Mesenchymal stem cell (in vitro differentiated cells and primary cell): Measurements from ENCODE around the gene RABGEF1.
A peak's percentile ranks its signal among the peaks of the same experiment; 100 is the strongest.
"Not testable (repeated sequence)": the region's sequence is repeated elsewhere in the genome, so short reads cannot be mapped to it uniquely, and the experiment has no call there.

ENCODE experiments used
- DNase-seq: peaks from one replicate; pipeline ENCODE4 v3.0.0-alpha.2; 2013
- H2AFZ ChIP-seq: one replicate; pipeline ENCODE4 v1.6.1; 2013; ENCODE audit warnings: low read depth, mild to moderate bottlenecking, control low read depth, inconsistent platforms, low read length, moderate library complexity
- H2AK5ac ChIP-seq: 2 replicates; pipeline ENCODE4 v1.6.1; 2013; ENCODE audit warnings: low read length, moderate library complexity, mild to moderate bottlenecking, inconsistent platforms; ENCODE audit not compliant: severe bottlenecking
- H2BK120ac ChIP-seq: one replicate; pipeline ENCODE4 v1.6.1; 2013; ENCODE audit warnings: low read depth, mild to moderate bottlenecking, inconsistent platforms, low read length, moderate library complexity
- H2BK12ac ChIP-seq, 2 experiments: one replicate each; pipeline ENCODE4 v1.6.1; 2013; ENCODE audit warnings: inconsistent platforms in 2 of 2, low read length in 2 of 2, mild to moderate bottlenecking in 2 of 2, moderate library complexity in 2 of 2, control low read depth in 1 of 2
- H2BK15ac ChIP-seq: one replicate; pipeline ENCODE4 v1.6.1; 2013; ENCODE audit warnings: mild to moderate bottlenecking, low read depth, inconsistent platforms; ENCODE audit not compliant: poor library complexity, severe bottlenecking
- H2BK5ac ChIP-seq: 2 replicates; pipeline ENCODE4 v1.6.1; 2013; ENCODE audit warnings: low read depth, mild to moderate bottlenecking, low read length, control low read depth, inconsistent platforms; ENCODE audit not compliant: poor library complexity, severe bottlenecking
- H3K14ac ChIP-seq, 2 experiments: one replicate each; pipeline ENCODE4 v1.6.1; 2013; ENCODE audit warnings: inconsistent platforms in 2 of 2, low read length in 2 of 2, control low read depth in 1 of 2, mild to moderate bottlenecking in 1 of 2, moderate library complexity in 1 of 2
- H3K18ac ChIP-seq, 2 experiments: one replicate each; pipeline ENCODE4 v1.6.1; 2013; ENCODE audit warnings: inconsistent platforms in 2 of 2, low read length in 2 of 2, control low read depth in 1 of 2, low read depth in 1 of 2, mild to moderate bottlenecking in 1 of 2
- H3K23ac ChIP-seq, 2 experiments: one replicate each; pipeline ENCODE4 v1.6.1; 2013; ENCODE audit warnings: inconsistent platforms in 2 of 2, low read length in 2 of 2, mild to moderate bottlenecking in 2 of 2, moderate library complexity in 2 of 2, control low read depth in 1 of 2
- H3K27ac ChIP-seq: 2 replicates; pipeline ENCODE4 v1.5.1; 2013; ENCODE audit warnings: mild to moderate bottlenecking, moderate library complexity, low read length, control low read depth, inconsistent platforms; ENCODE audit not compliant: poor library complexity, severe bottlenecking
- H3K27me3 ChIP-seq, 2 experiments: 2 replicates each; pipeline versions ENCODE4 v1.6.1 to v1.7.0; 2013; ENCODE audit warnings: low read length in 2 of 2, mild to moderate bottlenecking in 2 of 2, moderate library complexity in 2 of 2, control low read depth in 1 of 2, inconsistent platforms in 1 of 2; ENCODE audit not compliant: control insufficient read depth in 1 of 2, insufficient read depth in 1 of 2
- H3K36me3 ChIP-seq, 2 experiments: 2 replicates each; pipeline versions ENCODE4 v1.6.1 to v1.7.0; 2013; ENCODE audit warnings: low read length in 2 of 2, control low read depth in 1 of 2, inconsistent platforms in 1 of 2, low read depth in 1 of 2, mild to moderate bottlenecking in 1 of 2; ENCODE audit not compliant: insufficient read depth in 2 of 2, control insufficient read depth in 1 of 2
- H3K4ac ChIP-seq, 2 experiments: one replicate each; pipeline ENCODE4 v1.6.1; 2013; ENCODE audit warnings: inconsistent platforms in 2 of 2, low read length in 2 of 2, mild to moderate bottlenecking in 2 of 2, moderate library complexity in 2 of 2, control low read depth in 1 of 2, low read depth in 1 of 2
- H3K4me1 ChIP-seq: 2 replicates; pipeline ENCODE4 v1.6.1; 2013; ENCODE audit warnings: low read depth, low read length, control low read depth; ENCODE audit not compliant: control insufficient read depth, insufficient read depth
- H3K4me2 ChIP-seq: 2 replicates; pipeline ENCODE4 v1.6.1; 2013; ENCODE audit warnings: low read length, mild to moderate bottlenecking, inconsistent platforms; ENCODE audit not compliant: poor library complexity, severe bottlenecking
- H3K4me3 ChIP-seq, 2 experiments: 2 replicates each; pipeline versions ENCODE4 v1.5.1 to v1.7.0; 2013; ENCODE audit warnings: low read length in 2 of 2, mild to moderate bottlenecking in 2 of 2, control low read depth in 1 of 2, low read depth in 1 of 2; ENCODE audit not compliant: insufficient read depth in 1 of 2
- H3K79me1 ChIP-seq: replicated peaks from 2 replicates; pipeline ENCODE4 v1.6.1; 2013; ENCODE audit warnings: mild to moderate bottlenecking, control low read depth, low read length, inconsistent platforms; ENCODE audit not compliant: poor library complexity, severe bottlenecking
- H3K9ac ChIP-seq: 2 replicates; pipeline ENCODE4 v1.7.0; 2013; ENCODE audit warnings: mild to moderate bottlenecking, low read length, moderate library complexity
- H3K9me3 ChIP-seq: 2 replicates; pipeline ENCODE4 v1.7.0; 2013; ENCODE audit warnings: mild to moderate bottlenecking, low read length; ENCODE audit not compliant: control insufficient read depth
- H4K8ac ChIP-seq: one replicate; pipeline ENCODE4 v1.6.1; 2013; ENCODE audit warnings: inconsistent platforms, mild to moderate bottlenecking, low read length, moderate library complexity
- H4K91ac ChIP-seq: one replicate; pipeline ENCODE4 v1.6.1; 2013; ENCODE audit warnings: mild to moderate bottlenecking, low read length, inconsistent platforms
- WGBS: methylation state at CpG from one replicate; pipeline ENCODE4 v1.1.7; 2013; ENCODE audit warnings: mixed read lengths; 5-methylcytosine and 5-hydroxymethylcytosine counted together

RABGEF1 gene

DNA sequence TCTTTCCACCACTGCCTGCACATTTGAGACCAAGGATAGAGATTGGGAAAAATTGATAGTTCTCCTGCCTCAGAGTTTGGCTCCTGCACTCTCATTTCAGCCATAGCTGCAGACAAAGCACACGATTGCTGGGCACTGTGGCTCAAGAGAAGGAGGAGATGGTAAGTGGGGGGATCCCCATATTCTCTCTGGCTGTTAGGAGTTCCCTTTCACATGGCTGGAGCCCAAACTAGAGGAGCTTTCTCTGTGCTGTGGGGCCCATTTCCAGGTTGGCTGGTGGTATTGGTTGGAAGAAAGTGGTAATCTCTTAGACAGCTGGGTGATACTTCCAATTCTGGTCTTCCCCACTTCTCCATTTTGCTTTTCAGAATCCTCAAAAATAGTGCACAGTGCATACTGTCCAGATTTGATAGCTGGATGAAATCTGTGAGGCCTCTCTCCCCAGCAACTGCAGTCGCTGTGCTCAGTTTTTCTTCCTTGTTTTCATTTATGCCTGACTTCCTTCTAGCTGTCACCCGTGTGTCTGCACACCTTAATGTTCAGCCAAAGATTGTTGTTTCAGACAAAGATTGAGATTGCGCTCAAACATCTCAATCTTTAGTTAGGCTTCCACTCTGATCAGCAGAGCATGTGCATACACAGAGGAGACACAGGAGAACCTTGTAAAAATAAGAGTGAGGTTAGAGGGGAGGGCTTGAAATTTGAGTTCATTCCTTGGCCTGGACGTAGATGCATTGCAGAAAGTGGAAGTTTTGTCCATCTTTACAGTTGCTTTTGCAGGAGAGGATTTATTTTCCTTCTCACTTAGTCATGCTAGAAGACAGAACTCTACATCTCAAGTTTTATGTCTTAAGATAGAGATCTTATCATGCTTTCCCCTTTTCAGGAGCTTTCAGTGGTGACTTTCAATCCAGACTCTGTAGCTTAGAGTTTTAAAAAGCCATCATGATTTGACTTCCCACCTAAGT lies 28.6 kb downstream of the RABGEF1 start:
- H3K9me3 ChIP-seq = no peaks in the 10 kb centered on the region
- WGBS = 68% methylated on average over 5 of the region's 5 CpGs
- DNase-seq = peak; percentile 59
- no peak overlapping the region for H4K91ac ChIP-seq
- no peak overlapping the region for H3K14ac ChIP-seq
- H2BK12ac ChIP-seq = no peak overlapping the region
- no peak overlapping the region for H2AFZ ChIP-seq
- no peak overlapping the region for H3K27ac ChIP-seq
- no peak overlapping the region for H2BK15ac ChIP-seq
- peak overlapping the region in 1 of 2 experiments; percentile 51 for H3K4ac ChIP-seq
- no peak overlapping the region for H2BK5ac ChIP-seq
- no peak overlapping the region for H3K18ac ChIP-seq
- no peak overlapping the region for H3K23ac ChIP-seq
- H3K4me2 ChIP-seq = no peak overlapping the region
- no peak overlapping the region for H2BK120ac ChIP-seq
- H3K9ac ChIP-seq = peak overlapping the region; percentile 35
- H4K8ac ChIP-seq = no peak overlapping the region
- no peak overlapping the region for H2AK5ac ChIP-seq
- H3K36me3 ChIP-seq = peaks cover 0 to 39% of the 10 kb centered on the region in 2 experiments
- no peaks in the 10 kb centered on the region for H3K27me3 ChIP-seq
- H3K4me1 ChIP-seq = no peaks in the 10 kb centered on the region
- peak overlapping the region in 1 of 2 experiments; percentile 35 for H3K4me3 ChIP-seq
- H3K79me1 ChIP-seq = peaks cover 8% of the 10 kb centered on the region

DNA sequence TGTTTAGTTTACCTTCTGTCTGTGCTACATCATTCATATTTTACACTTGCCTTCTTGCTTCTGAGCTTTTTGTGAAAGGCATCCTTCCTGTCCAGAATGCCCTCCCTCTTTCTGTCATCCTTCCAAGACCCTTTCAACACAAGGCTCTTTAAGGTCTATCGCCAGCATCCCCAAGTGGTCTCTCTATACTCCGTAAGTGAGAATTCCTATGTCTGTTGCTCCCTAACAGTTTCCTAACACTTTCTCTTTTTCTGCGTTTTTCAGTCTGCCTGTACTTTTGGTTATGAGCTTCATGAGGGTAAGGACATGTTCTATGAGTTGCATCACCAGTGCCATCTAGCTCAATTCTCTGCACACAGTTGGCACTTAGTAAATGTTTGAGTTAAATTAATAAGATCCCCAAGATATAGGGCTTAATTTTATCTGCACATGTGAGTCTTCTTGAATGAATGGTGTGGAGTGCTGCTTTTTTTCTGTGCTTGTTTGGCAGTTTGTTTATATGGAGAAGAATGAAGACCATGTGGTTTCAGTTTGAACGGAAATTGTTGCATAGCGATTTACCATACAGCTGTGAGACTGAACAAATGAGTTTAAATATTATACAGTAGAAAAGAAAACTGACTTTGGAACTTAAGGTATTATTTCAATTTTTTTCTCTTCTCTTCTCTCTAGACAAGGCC lies 29.4 kb downstream of the RABGEF1 start:
- Histone ChIP-seq H3K23ac (no peak overlapping the region), H3K36me3 (peaks cover 4 to 47% of the 10 kb centered on the region in 2 experiments), H3K79me1 (peaks cover 13% of the 10 kb centered on the region), H3K27me3 (no peaks in the 10 kb centered on the region), H4K8ac (no peak overlapping the region), H3K4me1 (no peaks in the 10 kb centered on the region), H2AK5ac (no peak overlapping the region), H3K14ac (no peak overlapping the region), H3K4me2 (no peak overlapping the region), H2BK15ac (no peak overlapping the region), H3K9me3 (no peaks in the 10 kb centered on the region), H3K27ac (no peak overlapping the region), H3K18ac (peak overlapping the region in 1 of 2 experiments; percentile 84), H3K4me3 (peak overlapping the region in 1 of 2 experiments; percentile 35), H2BK120ac (no peak overlapping the region), H2AFZ (no peak overlapping the region), H3K4ac (no peak overlapping the region), H2BK12ac (no peak overlapping the region), H2BK5ac (no peak overlapping the region), H3K9ac (peak overlapping the region; percentile 35), H4K91ac (no peak overlapping the region)
- WGBS = 59% methylated on average over 2 of the region's 5 CpGs
- DNase-seq = peak; percentile 87

GRCh38 chr7:66771795-66772194 lies 31.3 kb downstream of the RABGEF1 start:
- Histone ChIP-seq H3K36me3 (peaks cover 7 to 66% of the 10 kb centered on the region in 2 experiments), H3K27ac (no peak overlapping the region), H2AK5ac (no peak overlapping the region), H4K91ac (no peak overlapping the region), H3K79me1 (peaks cover 12% of the 10 kb centered on the region), H3K9ac (no peak overlapping the region), H3K18ac (no peak overlapping the region), H3K27me3 (no peaks in the 10 kb centered on the region), H2BK12ac (no peak overlapping the region), H2BK120ac (no peak overlapping the region), H3K4ac (no peak overlapping the region), H2AFZ (no peak overlapping the region), H3K4me1 (no peaks in the 10 kb centered on the region), H2BK5ac (no peak overlapping the region), H3K4me2 (no peak overlapping the region), H3K23ac (no peak overlapping the region), H3K14ac (no peak overlapping the region), H3K4me3 (no peak overlapping the region), H3K9me3 (no peaks in the 10 kb centered on the region), H4K8ac (no peak overlapping the region), H2BK15ac (no peak overlapping the region)
- WGBS = 94% methylated on average over 5 of the region's 9 CpGs
- no peak for DNase-seq

GRCh38 chr7:66773744-66774143 lies 33.2 kb downstream of the RABGEF1 start:
- peaks cover 7 to 79% of the 10 kb centered on the region in 2 experiments for H3K36me3 ChIP-seq
- H2BK12ac ChIP-seq, H4K8ac ChIP-seq, H3K4me2 ChIP-seq, H2AK5ac ChIP-seq, H3K9me3 ChIP-seq, DNase-seq, H2AFZ ChIP-seq, H3K4me3 ChIP-seq, H3K9ac ChIP-seq, H3K79me1 ChIP-seq, H3K18ac ChIP-seq, H3K4ac ChIP-seq, H3K27ac ChIP-seq, H3K23ac ChIP-seq, H2BK120ac ChIP-seq, H3K14ac ChIP-seq, H3K27me3 ChIP-seq, H4K91ac ChIP-seq, H2BK5ac ChIP-seq, H3K4me1 ChIP-seq, H2BK15ac ChIP-seq: not testable (repeated sequence)
- 97% methylated on average over 4 of the region's 4 CpGs for WGBS
